ENCODE results near the gene COL16A1. TPM values are rescaled to one million over a fixed set of nuclear protein-coding genes. Genes with fewer than 3 reads are reported as not detected.

Gene COL16A1
- total and polyA plus RNA-seq, 2 of the 4 experiments (the other 2 are of a cell fraction) = 34.2 to 62.8 TPM

GRCh38 chr1:31693231-31693630, 10.6 kb downstream of the COL16A1 start:
- POLR2A ChIA-PET (ENCODE audit: unreplicated experiment) = no interaction called here
- no peak overlapping the region for H3K14ac ChIP-seq (replicated peaks; ENCODE audit: low read depth, low read length)
- H3K56ac ChIP-seq (ENCODE audit: extremely low read depth, insufficient read depth, low read length) = no peak overlapping the region
- no peak for ATAC-seq (ENCODE audit: low read depth)
- peak overlapping the region; percentile 21 for H2BK120ac ChIP-seq (ENCODE audit: low read depth, low read length)
- no peak overlapping the region for H3K4me3 ChIP-seq (ENCODE audit: insufficient read depth, low read depth, low read length)
- H4K91ac ChIP-seq (ENCODE audit: insufficient read depth, low read depth, low read length) = peak overlapping the region; percentile 44
- peak overlapping the region; percentile 45 for H2BK5ac ChIP-seq (ENCODE audit: low read depth, low read length, poor library complexity, severe bottlenecking)
- intact Hi-C loops (cut with micrococcal nuclease) = no loop called here
- H4K20me1 ChIP-seq (ENCODE audit: insufficient read depth, low read length) = no peaks in the 10 kb centered on the region
- H3K79me1 ChIP-seq (ENCODE audit: low read depth in 1 of 2, low read length in 2 of 2) = peaks cover 10 to 63% of the 10 kb centered on the region in 2 experiments; a peak in 3 of 4 replicates
- H2BK20ac ChIP-seq (ENCODE audit: low read depth, low read length) = peak overlapping the region; percentile 41; the same call in 1 of the 2 replicates
- TF ChIP-seq POLR2A (IDR thresholded peaks at IDR 0.05; ENCODE audit: low read depth, low read length) (no peak), RAD21 (IDR thresholded peaks at IDR 0.05; ENCODE audit: low read length) (no peak), FOS (IDR thresholded peaks at IDR 0.05; ENCODE audit: low read depth, low read length) (no peak), CHD1 (IDR thresholded peaks at IDR 0.05; ENCODE audit: low read depth, low read length) (no peak), SMC3 (IDR thresholded peaks at IDR 0.05; ENCODE audit: low read depth, low read length) (no peak)
- no peaks in the 10 kb centered on the region for H3K9me3 ChIP-seq (ENCODE audit: control insufficient read depth, insufficient read depth, low read length)
- peak overlapping the region; percentile 59 for H2AK5ac ChIP-seq (ENCODE audit: low read depth, low read length)
- H4K5ac ChIP-seq (ENCODE audit: low read depth, low read length) = 0 out of 2 replicates have a peak overlapping the region, but pooled peaks have one; percentile 2
- H3K4me1 ChIP-seq (ENCODE audit: control insufficient read depth, insufficient read depth, low read length) = peaks cover 36% of the 10 kb centered on the region
- BruUV-seq (replicated peaks) = no TSS peak
- H2BK15ac ChIP-seq (ENCODE audit: low read depth, low read length) = peak overlapping the region; percentile 44; the same call in 2 of the 3 replicates
- CTCF ChIA-PET = no interaction called here
- peak overlapping the region; percentile 1; the same call in 1 of the 2 replicates for H3K27ac ChIP-seq (ENCODE audit: insufficient read depth, low read length)
- H3K36me3 ChIP-seq (ENCODE audit: control insufficient read depth, insufficient read depth, low read length) = peaks cover 74% of the 10 kb centered on the region
- H4K8ac ChIP-seq (ENCODE audit: low read depth in 2 of 2, low read length in 2 of 2) = no peak overlapping the region; a peak in 2 of 4 replicates
- no peak overlapping the region for H2AK9ac ChIP-seq (replicated peaks; ENCODE audit: low read depth, low read length, poor library complexity)
- no peak overlapping the region for H3K9ac ChIP-seq (ENCODE audit: low read depth, low read length)
- H2AFZ ChIP-seq (replicated peaks; ENCODE audit: low read length, poor library complexity) = peak overlapping the region; percentile 5
- H3K27me3 ChIP-seq (ENCODE audit: control insufficient read depth, insufficient read depth, low read length) = no peaks in the 10 kb centered on the region
- dilution Hi-C loops (cut with HindIII; ENCODE audit: low sequenced_read_pairs, unreplicated experiment) = no loop called here
- peaks cover 32% of the 10 kb centered on the region for H3K9me1 ChIP-seq (ENCODE audit: insufficient read depth, low read length)
- no peak overlapping the region for H3K4me2 ChIP-seq (ENCODE audit: low read depth, low read length)
- 77% methylated on average over 8 of the region's 10 CpGs; no CpG with 5 or more reads in 1 of the 2 experiments for WGBS, 2 experiments (ENCODE audit: extremely low coverage in 2 of 2, insufficient read length in 1 of 2)
- no peak for DNase-seq
- no peak overlapping the region for H3K23ac ChIP-seq (ENCODE audit: low read depth, low read length)
- no peak overlapping the region for H3K18ac ChIP-seq (ENCODE audit: low read depth, low read length)
- peak overlapping the region; percentile 81 for H3K4ac ChIP-seq (ENCODE audit: low read depth, low read length)
- in situ Hi-C loops (cut with MboI; ENCODE audit: low sequenced_read_pairs) = no loop called here

Data from IMR-90 (cell line).